ENCODE measurements around the gene SCYGR1.
"Not testable (repeated sequence)": the region's sequence is repeated elsewhere in the genome, so short reads cannot be mapped to it uniquely, and the experiment has no call there.

The SCYGR1 gene

GRCh38 chr2:227382241-227382835 lies 5.4 kb downstream of the SCYGR1 start:
- H3K36me3 ChIP-seq (ENCODE audit: control insufficient read depth, insufficient read depth, low read length); H3K4me3 ChIP-seq (ENCODE audit: low read depth, low read length); H3K4me1 ChIP-seq (ENCODE audit: control insufficient read depth, insufficient read depth, low read length); H3K9me3 ChIP-seq (ENCODE audit: control insufficient read depth, insufficient read depth, low read length); H3K27me3 ChIP-seq (ENCODE audit: control insufficient read depth, insufficient read depth, low read length); H3K9ac ChIP-seq (ENCODE audit: low read depth, low read length); H3K27ac ChIP-seq (ENCODE audit: low read depth, low read length): not testable (repeated sequence)

- Histone ChIP-seq H3K36me3 (ENCODE audit: control insufficient read depth, insufficient read depth, low read length) (no peaks in the 10 kb centered on the region), H3K9me3 (ENCODE audit: control insufficient read depth, insufficient read depth, low read length) (no peaks in the 10 kb centered on the region), H3K9ac (ENCODE audit: low read depth, low read length) (no peak within 1 kb of the TSS), H3K4me3 (ENCODE audit: low read depth, low read length) (no peak within 1 kb of the TSS), H3K27me3 (ENCODE audit: control insufficient read depth, insufficient read depth, low read length) (no peaks in the 10 kb centered on the region), H3K4me1 (ENCODE audit: control insufficient read depth, insufficient read depth, low read length) (0 out of 2 replicates have a peak, but pooled peaks cover 11% of the 10 kb centered on the region), H3K27ac (ENCODE audit: low read depth, low read length) (no peak within 1 kb of the TSS)
These were observed 8.7 kb downstream of the SCYGR1 start, which contains the start of gene TM4SF20 for GRCh38 chr2:227379095-227379494. Gene TM4SF20 (minus strand): TSS chr2:227379306. CDS start chr2:227379268, 38 bp downstream.

- Histone ChIP-seq H3K36me3 (ENCODE audit: control insufficient read depth, insufficient read depth, low read length) (no peaks in the 10 kb centered on the region), H3K27ac (ENCODE audit: low read depth, low read length) (no peak overlapping the region), H3K4me1 (ENCODE audit: control insufficient read depth, insufficient read depth, low read length) (0 out of 2 replicates have a peak, but pooled peaks cover 11% of the 10 kb centered on the region), H3K9ac (ENCODE audit: low read depth, low read length) (no peak overlapping the region), H3K9me3 (ENCODE audit: control insufficient read depth, insufficient read depth, low read length) (no peaks in the 10 kb centered on the region), H3K27me3 (ENCODE audit: control insufficient read depth, insufficient read depth, low read length) (no peaks in the 10 kb centered on the region), H3K4me3 (ENCODE audit: low read depth, low read length) (no peak overlapping the region)
These were observed 9.4 kb downstream of the SCYGR1 start for GRCh38 chr2:227378371-227378782.

- no peaks in the 10 kb centered on the region for H3K36me3 ChIP-seq (ENCODE audit: control insufficient read depth, insufficient read depth, low read length)
- H3K27ac ChIP-seq (ENCODE audit: low read depth, low read length), result no peak overlapping the region
- H3K4me3 ChIP-seq (ENCODE audit: low read depth, low read length), result no peak overlapping the region
- H3K27me3 ChIP-seq (ENCODE audit: control insufficient read depth, insufficient read depth, low read length), result no peaks in the 10 kb centered on the region
- H3K9me3 ChIP-seq (ENCODE audit: control insufficient read depth, insufficient read depth, low read length), result no peaks in the 10 kb centered on the region
- H3K9ac ChIP-seq (ENCODE audit: low read depth, low read length), result no peak overlapping the region
- 0 out of 2 replicates have a peak, but pooled peaks cover 11% of the 10 kb centered on the region for H3K4me1 ChIP-seq (ENCODE audit: control insufficient read depth, insufficient read depth, low read length)
These were observed 10.0 kb downstream of the SCYGR1 start for GRCh38 chr2:227377467-227378351.

- Histone ChIP-seq H3K27ac (ENCODE audit: low read depth, low read length) (no peak overlapping the region), H3K9ac (ENCODE audit: low read depth, low read length) (no peak overlapping the region), H3K36me3 (ENCODE audit: control insufficient read depth, insufficient read depth, low read length) (no peaks in the 10 kb centered on the region), H3K4me1 (ENCODE audit: control insufficient read depth, insufficient read depth, low read length) (0 out of 2 replicates have a peak, but pooled peaks cover 11% of the 10 kb centered on the region), H3K9me3 (ENCODE audit: control insufficient read depth, insufficient read depth, low read length) (no peaks in the 10 kb centered on the region), H3K4me3 (ENCODE audit: low read depth, low read length) (no peak overlapping the region), H3K27me3 (ENCODE audit: control insufficient read depth, insufficient read depth, low read length) (no peaks in the 10 kb centered on the region)
These were observed 10.9 kb downstream of the SCYGR1 start for GRCh38 chr2:227376656-227377396.

- no peaks in the 10 kb centered on the region for H3K9me3 ChIP-seq (ENCODE audit: control insufficient read depth, insufficient read depth, low read length)
- H3K27me3 ChIP-seq (ENCODE audit: control insufficient read depth, insufficient read depth, low read length), result no peaks in the 10 kb centered on the region
- 0 out of 2 replicates have a peak, but pooled peaks cover 11% of the 10 kb centered on the region for H3K4me1 ChIP-seq (ENCODE audit: control insufficient read depth, insufficient read depth, low read length)
- H3K4me3 ChIP-seq (ENCODE audit: low read depth, low read length), result no peak overlapping the region
- H3K9ac ChIP-seq (ENCODE audit: low read depth, low read length), result no peak overlapping the region
- H3K27ac ChIP-seq (ENCODE audit: low read depth, low read length), result no peak overlapping the region
- H3K36me3 ChIP-seq (ENCODE audit: control insufficient read depth, insufficient read depth, low read length), result no peaks in the 10 kb centered on the region
These were observed 13.6 kb downstream of the SCYGR1 start for GRCh38 chr2:227374158-227374557.

GRCh38 chr2:227373389-227373788 lies 14.4 kb downstream of the SCYGR1 start:
- no peaks in the 10 kb centered on the region for H3K27me3 ChIP-seq (ENCODE audit: control insufficient read depth, insufficient read depth, low read length)
- H3K4me3 ChIP-seq (ENCODE audit: low read depth, low read length), result no peak overlapping the region
- 0 out of 2 replicates have a peak, but pooled peaks cover 11% of the 10 kb centered on the region for H3K4me1 ChIP-seq (ENCODE audit: control insufficient read depth, insufficient read depth, low read length)
- no peaks in the 10 kb centered on the region for H3K36me3 ChIP-seq (ENCODE audit: control insufficient read depth, insufficient read depth, low read length)
- no peak overlapping the region for H3K27ac ChIP-seq (ENCODE audit: low read depth, low read length)
- no peak overlapping the region for H3K9ac ChIP-seq (ENCODE audit: low read depth, low read length)
- H3K9me3 ChIP-seq (ENCODE audit: control insufficient read depth, insufficient read depth, low read length), result no peaks in the 10 kb centered on the region

- H3K4me3 ChIP-seq (ENCODE audit: low read depth, low read length), result no peak overlapping the region
- no peaks in the 10 kb centered on the region for H3K4me1 ChIP-seq (ENCODE audit: control insufficient read depth, insufficient read depth, low read length)
- no peak overlapping the region for H3K27ac ChIP-seq (ENCODE audit: low read depth, low read length)
- no peaks in the 10 kb centered on the region for H3K9me3 ChIP-seq (ENCODE audit: control insufficient read depth, insufficient read depth, low read length)
- no peaks in the 10 kb centered on the region for H3K27me3 ChIP-seq (ENCODE audit: control insufficient read depth, insufficient read depth, low read length)
- no peak overlapping the region for H3K9ac ChIP-seq (ENCODE audit: low read depth, low read length)
- H3K36me3 ChIP-seq (ENCODE audit: control insufficient read depth, insufficient read depth, low read length), result no peaks in the 10 kb centered on the region
These were observed 16.9 kb downstream of the SCYGR1 start for GRCh38 chr2:227370791-227371312.

GRCh38 chr2:227370092-227370491 lies 17.7 kb downstream of the SCYGR1 start:
- Histone ChIP-seq H3K9ac (ENCODE audit: low read depth, low read length) (no peak overlapping the region), H3K9me3 (ENCODE audit: control insufficient read depth, insufficient read depth, low read length) (no peaks in the 10 kb centered on the region), H3K27me3 (ENCODE audit: control insufficient read depth, insufficient read depth, low read length) (no peaks in the 10 kb centered on the region), H3K4me3 (ENCODE audit: low read depth, low read length) (no peak overlapping the region), H3K36me3 (ENCODE audit: control insufficient read depth, insufficient read depth, low read length) (no peaks in the 10 kb centered on the region), H3K27ac (ENCODE audit: low read depth, low read length) (no peak overlapping the region), H3K4me1 (ENCODE audit: control insufficient read depth, insufficient read depth, low read length) (no peaks in the 10 kb centered on the region)

- Histone ChIP-seq H3K36me3 (ENCODE audit: control insufficient read depth, insufficient read depth, low read length) (no peaks in the 10 kb centered on the region), H3K4me1 (ENCODE audit: control insufficient read depth, insufficient read depth, low read length) (no peaks in the 10 kb centered on the region), H3K9ac (ENCODE audit: low read depth, low read length) (no peak overlapping the region), H3K27me3 (ENCODE audit: control insufficient read depth, insufficient read depth, low read length) (no peaks in the 10 kb centered on the region), H3K27ac (ENCODE audit: low read depth, low read length) (no peak overlapping the region), H3K9me3 (ENCODE audit: control insufficient read depth, insufficient read depth, low read length) (no peaks in the 10 kb centered on the region), H3K4me3 (ENCODE audit: low read depth, low read length) (no peak overlapping the region)
These were observed 19.2 kb downstream of the SCYGR1 start for GRCh38 chr2:227368574-227368973.
